Measurements from ENCODE around the gene EIF2D. TPM values are rescaled to one million over a fixed set of nuclear protein-coding genes. Genes with fewer than 3 reads are reported as not detected.

EIF2D gene
- total RNA-seq, 4 donors from 2014 or later, result 20.9 to 57.3 (median 39.5) TPM

GRCh38 chr1:206575165-206575893 is 36.9 kb downstream of the EIF2D start:
- in situ Hi-C loops (cut with MboI; ENCODE audit: low pct_ligation_motif_present in 1 of 4, low pct_unique_long_range_greater_than_20kb in 1 of 4, low sequenced_read_pairs in 3 of 4), result loop anchor here in 1 of 4 donors (25.0 kb wide), 1 partner anchor 88 kb away; no protein-coding TSS in a partner anchor
- TF ChIP-seq EP300 (IDR thresholded peaks at IDR 0.05; ENCODE audit: low read depth) (no peak), POLR2AphosphoS5 (IDR thresholded peaks at IDR 0.05) (no peak), POLR2A (IDR thresholded peaks at IDR 0.05) (no peak)
- TF ChIP-seq, protein P1, sequence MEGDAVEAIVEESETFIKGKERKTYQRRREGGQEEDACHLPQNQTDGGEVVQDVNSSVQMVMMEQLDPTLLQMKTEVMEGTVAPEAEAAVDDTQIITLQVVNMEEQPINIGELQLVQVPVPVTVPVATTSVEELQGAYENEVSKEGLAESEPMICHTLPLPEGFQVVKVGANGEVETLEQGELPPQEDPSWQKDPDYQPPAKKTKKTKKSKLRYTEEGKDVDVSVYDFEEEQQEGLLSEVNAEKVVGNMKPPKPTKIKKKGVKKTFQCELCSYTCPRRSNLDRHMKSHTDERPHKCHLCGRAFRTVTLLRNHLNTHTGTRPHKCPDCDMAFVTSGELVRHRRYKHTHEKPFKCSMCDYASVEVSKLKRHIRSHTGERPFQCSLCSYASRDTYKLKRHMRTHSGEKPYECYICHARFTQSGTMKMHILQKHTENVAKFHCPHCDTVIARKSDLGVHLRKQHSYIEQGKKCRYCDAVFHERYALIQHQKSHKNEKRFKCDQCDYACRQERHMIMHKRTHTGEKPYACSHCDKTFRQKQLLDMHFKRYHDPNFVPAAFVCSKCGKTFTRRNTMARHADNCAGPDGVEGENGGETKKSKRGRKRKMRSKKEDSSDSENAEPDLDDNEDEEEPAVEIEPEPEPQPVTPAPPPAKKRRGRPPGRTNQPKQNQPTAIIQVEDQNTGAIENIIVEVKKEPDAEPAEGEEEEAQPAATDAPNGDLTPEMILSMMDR (IDR thresholded peaks at IDR 0.05), result no peak
- H3K27ac ChIP-seq, result peak overlapping the region; percentile 68 to 78 (median 72)
- intact Hi-C loops (cut with DNase I; ENCODE audit: low total_unique reads), result no loop called here
- H3K4me3 ChIP-seq, result no peak overlapping the region
- H3K27me3 ChIP-seq, result no peaks in the 10 kb centered on the region
- H3K9me3 ChIP-seq, result no peaks in the 10 kb centered on the region
- DNase-seq, result peak; percentile 49
- H3K36me3 ChIP-seq, result no peaks in the 10 kb centered on the region
- 44 to 67% methylated on average over 6 to 11 of the region's 11 CpGs for WGBS, 2 donors (ENCODE audit: low coverage in 1 of 2)
- peaks cover 0 to 30% (median 2%) of the 10 kb centered on the region in 4 donors for H3K4me1 ChIP-seq

GRCh38 chr1:206573762-206574161 is 38.5 kb downstream of the EIF2D start:
- Histone ChIP-seq H3K27me3 (no peaks in the 10 kb centered on the region), H3K4me1 (peaks cover 0 to 30% (median 2%) of the 10 kb centered on the region in 4 donors), H3K4me3 (no peak overlapping the region), H3K36me3 (no peaks in the 10 kb centered on the region), H3K9me3 (no peaks in the 10 kb centered on the region), H3K27ac (peak overlapping the region in 1 of 4 donors; percentile 78)
- in situ Hi-C loops (cut with MboI; ENCODE audit: low pct_ligation_motif_present in 1 of 4, low pct_unique_long_range_greater_than_20kb in 1 of 4, low sequenced_read_pairs in 3 of 4) (no loop called here), intact Hi-C loops (cut with DNase I; ENCODE audit: low total_unique reads) (no loop called here)
- 89 to 94% methylated on average over 2 to 4 of the region's 4 CpGs for WGBS, 2 donors (ENCODE audit: low coverage in 1 of 2)
- no peak for TF ChIP-seq POLR2AphosphoS5 (IDR thresholded peaks at IDR 0.05)
- DNase-seq, result no peak

- H3K4me1 ChIP-seq, result peaks cover 0 to 30% (median 2%) of the 10 kb centered on the region in 4 donors
- WGBS, 2 donors (ENCODE audit: low coverage in 1 of 2), result 67 to 91% methylated on average over 2 to 4 of the region's 4 CpGs
- H3K9me3 ChIP-seq, result no peaks in the 10 kb centered on the region
- H3K27ac ChIP-seq, result no peak overlapping the region
- no peak overlapping the region for H3K4me3 ChIP-seq
- H3K36me3 ChIP-seq, result no peaks in the 10 kb centered on the region
- DNase-seq, result no peak
- TF ChIP-seq EP300 (IDR thresholded peaks at IDR 0.05; ENCODE audit: low read depth) (no peak), POLR2AphosphoS5 (IDR thresholded peaks at IDR 0.05) (no peak), POLR2A (IDR thresholded peaks at IDR 0.05) (no peak)
- TF ChIP-seq, protein P1 (IDR thresholded peaks at IDR 0.05), result no peak
- intact Hi-C loops (cut with DNase I; ENCODE audit: low total_unique reads) (no loop called here), in situ Hi-C loops (cut with MboI; ENCODE audit: low pct_ligation_motif_present in 1 of 4, low pct_unique_long_range_greater_than_20kb in 1 of 4, low sequenced_read_pairs in 3 of 4) (no loop called here)
- H3K27me3 ChIP-seq, result no peaks in the 10 kb centered on the region
These were observed 38.9 kb downstream of the EIF2D start for GRCh38 chr1:206573319-206573718.

- no peaks in the 10 kb centered on the region for H3K9me3 ChIP-seq
- in situ Hi-C loops (cut with MboI; ENCODE audit: low pct_ligation_motif_present in 1 of 4, low pct_unique_long_range_greater_than_20kb in 1 of 4, low sequenced_read_pairs in 3 of 4), result no loop called here
- WGBS, 2 donors (ENCODE audit: low coverage in 1 of 2), result 96 to 100% methylated on average over 1 to 4 of the region's 4 CpGs
- TF ChIP-seq EP300 (IDR thresholded peaks at IDR 0.05; ENCODE audit: low read depth) (no peak), POLR2AphosphoS5 (IDR thresholded peaks at IDR 0.05) (no peak), POLR2A (IDR thresholded peaks at IDR 0.05) (no peak)
- TF ChIP-seq, protein P1 (IDR thresholded peaks at IDR 0.05), result no peak
- no peaks in the 10 kb centered on the region for H3K27me3 ChIP-seq
- intact Hi-C loops (cut with DNase I; ENCODE audit: low total_unique reads), result no loop called here
- no peak for DNase-seq
- no peak overlapping the region for H3K4me3 ChIP-seq
- H3K27ac ChIP-seq, result no peak overlapping the region
- H3K4me1 ChIP-seq, result peaks cover 0 to 30% (median 2%) of the 10 kb centered on the region in 4 donors
- H3K36me3 ChIP-seq, result no peaks in the 10 kb centered on the region
These were observed 39.4 kb downstream of the EIF2D start for GRCh38 chr1:206572835-206573234.

Measured in transverse colon (tissue), 4 donors.